CD14-positive monocyte (primary cell): ENCODE results near the gene PCSK4. TPM values are rescaled to one million over a fixed set of nuclear protein-coding genes. Genes with fewer than 3 reads are reported as not detected.

Experiments used
- DNase-seq, 3 donors: peaks; one replicate each; pipeline ENCODE4 v3.0.0-alpha.2; 2011 to 2022
- H2AFZ ChIP-seq: 2 replicates; pipeline ENCODE4 v1.6.0; 2012; ENCODE audit warnings: mild to moderate bottlenecking, low read depth, low read length, inconsistent platforms; ENCODE audit not compliant: insufficient read depth, poor library complexity, severe bottlenecking
- H3K27ac ChIP-seq, 2 donors: 1 replicate in 1 of 2; 2 replicates in 1 of 2; pipeline ENCODE4 v1.5.1; 2012 to 2013; ENCODE audit warnings: low read length in 2 of 2, control low read depth in 1 of 2, inconsistent platforms in 1 of 2, low read depth in 1 of 2, mild to moderate bottlenecking in 1 of 2
- H3K27me3 ChIP-seq, 2 donors: one replicate each; pipeline versions ENCODE4 v1.6.0 to v1.6.1; 2011 to 2013; ENCODE audit warnings: low read length in 2 of 2; ENCODE audit not compliant: control insufficient read depth in 2 of 2, insufficient read depth in 2 of 2
- H3K36me3 ChIP-seq, 2 donors: replicated peaks in 1 of 2; 1 replicate in 1 of 2; 2 replicates in 1 of 2; pipeline versions ENCODE4 v1.5.1 to v1.6.1; 2012 to 2013; ENCODE audit warnings: low read length in 2 of 2, control low read depth in 1 of 2, inconsistent platforms in 1 of 2, mild to moderate bottlenecking in 1 of 2; ENCODE audit not compliant: insufficient read depth in 2 of 2, control insufficient read depth in 1 of 2
- H3K4me1 ChIP-seq, 2 donors: 1 replicate in 1 of 2; 2 replicates in 1 of 2; pipeline versions ENCODE4 v1.5.1 to v1.6.1; 2012 to 2013; ENCODE audit warnings: low read length in 2 of 2, control low read depth in 1 of 2, inconsistent platforms in 1 of 2, mild to moderate bottlenecking in 1 of 2, moderate library complexity in 1 of 2; ENCODE audit not compliant: insufficient read depth in 2 of 2, control insufficient read depth in 1 of 2
- H3K4me2 ChIP-seq: replicated peaks from 2 replicates; pipeline ENCODE3; 2012; ENCODE audit warnings: low read length, moderate library complexity, mild to moderate bottlenecking; ENCODE audit not compliant: poor library complexity, severe bottlenecking; ENCODE audit errors: extremely low read depth
- H3K4me3 ChIP-seq, 3 experiments: fragments of 200-600 bp in 1 of 3; sonication (generic) in 1 of 3; replicated peaks in 1 of 3; 1 replicate in 2 of 3; 2 replicates in 1 of 3; pipeline ENCODE4 v1.5.1; 2011 to 2013; ENCODE audit warnings: low read length in 3 of 3, mild to moderate bottlenecking in 3 of 3, control low read depth in 2 of 3, low read depth in 2 of 3, inconsistent platforms in 1 of 3, moderate library complexity in 1 of 3
- H3K79me2 ChIP-seq: 2 replicates; pipeline ENCODE4 v1.6.0; 2012; ENCODE audit warnings: mild to moderate bottlenecking, control low read depth, inconsistent platforms, low read length, moderate library complexity; ENCODE audit not compliant: insufficient read depth
- H3K9ac ChIP-seq: 2 replicates; pipeline ENCODE4 v1.6.0; 2017; ENCODE audit warnings: low read length, mild to moderate bottlenecking; ENCODE audit not compliant: insufficient read depth, poor library complexity, severe bottlenecking
- H3K9me3 ChIP-seq, 2 donors: replicated peaks in 1 of 2; 1 replicate in 1 of 2; 2 replicates in 1 of 2; pipeline versions ENCODE4 v1.5.1 to v1.6.1; 2012 to 2013; ENCODE audit warnings: low read length in 2 of 2, control low read depth in 1 of 2; ENCODE audit not compliant: control insufficient read depth in 1 of 2, insufficient read depth in 1 of 2
- H4K20me1 ChIP-seq: 2 replicates; pipeline ENCODE4 v1.6.0; 2012; ENCODE audit warnings: mild to moderate bottlenecking, low read length, control low read depth, moderate library complexity; ENCODE audit not compliant: insufficient read depth
- H3K27ac Mint-ChIP-seq, 7 donors: one replicate each; pipeline ENCODE4 v1.8.0; 2020; ENCODE audit warnings: mild to moderate bottlenecking in 7 of 7, mixed read lengths in 7 of 7, moderate library complexity in 6 of 7, inconsistent platforms in 2 of 7
- H3K27me3 Mint-ChIP-seq, 3 donors: one replicate each; pipeline ENCODE4 v1.8.0; 2021 to 2022; ENCODE audit warnings: low read depth in 3 of 3, mild to moderate bottlenecking in 3 of 3, mixed read lengths in 3 of 3, moderate library complexity in 3 of 3, inconsistent platforms in 1 of 3
- H3K36me3 Mint-ChIP-seq, 2 donors: one replicate each; pipeline ENCODE4 v1.8.0; 2020; ENCODE audit warnings: mixed read lengths in 2 of 2, inconsistent platforms in 1 of 2, mild to moderate bottlenecking in 1 of 2
- H3K4me1 Mint-ChIP-seq: one replicate; pipeline ENCODE4 v1.8.0; 2020; ENCODE audit warnings: mild to moderate bottlenecking, mixed read lengths
- H3K4me3 Mint-ChIP-seq, 2 donors: one replicate each; pipeline ENCODE4 v1.8.0; 2020; ENCODE audit warnings: mild to moderate bottlenecking in 2 of 2, mixed read lengths in 2 of 2, moderate library complexity in 1 of 2
- H3K9me3 Mint-ChIP-seq, 7 donors: one replicate each; pipeline ENCODE4 v1.8.0; 2020 to 2022; ENCODE audit warnings: mixed read lengths in 7 of 7, mild to moderate bottlenecking in 6 of 7, moderate library complexity in 6 of 7, inconsistent platforms in 2 of 7
- WGBS: methylation state at CpG from one replicate; pipeline ENCODE4 v1.1.5; 2013; ENCODE audit warnings: missing lambda C conversion rate; ENCODE audit not compliant: insufficient coverage; 5-methylcytosine and 5-hydroxymethylcytosine counted together
- intact Hi-C, 2 donors: fragments of 100-400 bp; cut with micrococcal nuclease; formaldehyde crosslinking; loops; one replicate each; pipeline versions ENCODE4 v1.15.0 to v1.15.1; 2023
- polyA plus RNA-seq, 3 donors: library from polyadenylated mRNA; depleted of rRNA in 1 of 3; unstranded in 2 of 3; stranded (reverse) in 1 of 3; fragments of 300-500 nt in 2 of 3; fragments of >200 nt in 1 of 3; fragmentation: Illumina TruSeq in 2 of 3; gene quantifications; 1 replicate in 2 of 3; 2 replicates in 1 of 3; pipeline ENCODE4 v1.2.3, GENCODE V29; 2012 to 2021
- TF ChIP-seq, protein P1 (sequence below): fragments of 200-600 bp; IDR thresholded peaks from one replicate; pipeline ENCODE4 v1.8.0; 2022; ENCODE audit warnings: antibody characterized with exemption, mild to moderate bottlenecking

Gene PCSK4
- polyA plus RNA-seq, 3 donors = 0.34 to 1.0 TPM; not detected in 1

DNA sequence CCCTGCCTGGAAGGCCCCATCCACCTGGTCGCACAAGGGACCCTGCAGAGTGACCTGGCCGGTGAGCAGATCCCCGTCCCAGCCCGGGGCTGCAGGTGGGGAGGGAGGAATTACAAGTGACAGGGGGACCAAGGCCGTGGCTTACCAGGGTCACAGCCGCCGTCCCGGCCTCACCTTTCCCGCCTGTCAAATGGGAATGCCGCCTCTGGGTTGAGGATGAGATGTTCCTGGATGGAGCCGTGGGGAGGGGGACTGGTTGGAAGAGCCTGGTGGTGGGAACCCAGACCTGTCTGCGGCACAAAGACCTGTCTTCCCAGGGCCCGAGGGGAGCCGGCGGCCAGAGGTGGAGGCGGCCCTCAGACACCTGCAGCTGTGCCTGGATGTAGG is 39.3 kb upstream of the PCSK4 start:
- Mint-ChIP-seq H3K4me3 (no peak overlapping the region), H3K27ac (no peak overlapping the region), H3K27me3 (peaks cover 14 to 34% (median 16%) of the 10 kb centered on the region in 3 donors), H3K36me3 (peaks cover 0 to 1% of the 10 kb centered on the region in 2 donors), H3K9me3 (peaks cover 0 to 5% (median 3%) of the 10 kb centered on the region in 7 donors), H3K4me1 (peaks cover 1% of the 10 kb centered on the region)
- DNase-seq = no peak
- Histone ChIP-seq H4K20me1 (no peaks in the 10 kb centered on the region), H3K27ac (no peak overlapping the region), H3K79me2 (no peaks in the 10 kb centered on the region), H2AFZ (no peak overlapping the region), H3K9me3 (no peaks in the 10 kb centered on the region), H3K27me3 (peaks cover 4 to 10% of the 10 kb centered on the region in 2 donors), H3K36me3 (no peaks in the 10 kb centered on the region), H3K9ac (no peak overlapping the region), H3K4me1 (no peaks in the 10 kb centered on the region), H3K4me2 (no peak overlapping the region), H3K4me3 (no peak overlapping the region)
- intact Hi-C loops = no loop called here
- 92% methylated on average over 10 of the region's 16 CpGs for WGBS
- TF ChIP-seq, protein P1, sequence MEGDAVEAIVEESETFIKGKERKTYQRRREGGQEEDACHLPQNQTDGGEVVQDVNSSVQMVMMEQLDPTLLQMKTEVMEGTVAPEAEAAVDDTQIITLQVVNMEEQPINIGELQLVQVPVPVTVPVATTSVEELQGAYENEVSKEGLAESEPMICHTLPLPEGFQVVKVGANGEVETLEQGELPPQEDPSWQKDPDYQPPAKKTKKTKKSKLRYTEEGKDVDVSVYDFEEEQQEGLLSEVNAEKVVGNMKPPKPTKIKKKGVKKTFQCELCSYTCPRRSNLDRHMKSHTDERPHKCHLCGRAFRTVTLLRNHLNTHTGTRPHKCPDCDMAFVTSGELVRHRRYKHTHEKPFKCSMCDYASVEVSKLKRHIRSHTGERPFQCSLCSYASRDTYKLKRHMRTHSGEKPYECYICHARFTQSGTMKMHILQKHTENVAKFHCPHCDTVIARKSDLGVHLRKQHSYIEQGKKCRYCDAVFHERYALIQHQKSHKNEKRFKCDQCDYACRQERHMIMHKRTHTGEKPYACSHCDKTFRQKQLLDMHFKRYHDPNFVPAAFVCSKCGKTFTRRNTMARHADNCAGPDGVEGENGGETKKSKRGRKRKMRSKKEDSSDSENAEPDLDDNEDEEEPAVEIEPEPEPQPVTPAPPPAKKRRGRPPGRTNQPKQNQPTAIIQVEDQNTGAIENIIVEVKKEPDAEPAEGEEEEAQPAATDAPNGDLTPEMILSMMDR = no peak

- H3K27ac Mint-ChIP-seq = no peak overlapping the region
- WGBS = 86% methylated on average over 19 of the region's 23 CpGs
- Histone ChIP-seq H3K27ac (no peak overlapping the region), H3K27me3 (peaks cover 5 to 12% of the 10 kb centered on the region in 2 donors), H3K9ac (no peak overlapping the region), H3K4me3 (no peak overlapping the region), H3K79me2 (no peaks in the 10 kb centered on the region), H3K9me3 (no peaks in the 10 kb centered on the region), H2AFZ (no peak overlapping the region), H3K4me1 (no peaks in the 10 kb centered on the region), H3K4me2 (no peak overlapping the region), H4K20me1 (no peaks in the 10 kb centered on the region), H3K36me3 (no peaks in the 10 kb centered on the region)
- H3K9me3 Mint-ChIP-seq = peaks cover 0 to 7% (median 3%) of the 10 kb centered on the region in 7 donors
- H3K27me3 Mint-ChIP-seq = peaks cover 16 to 35% (median 16%) of the 10 kb centered on the region in 3 donors
- no peak overlapping the region for H3K4me3 Mint-ChIP-seq
- peaks cover 0 to 3% of the 10 kb centered on the region in 2 donors for H3K36me3 Mint-ChIP-seq
- intact Hi-C loops = no loop called here
- peaks cover 3% of the 10 kb centered on the region for H3K4me1 Mint-ChIP-seq
- DNase-seq = no peak
- TF ChIP-seq, protein P1 = no peak
Measured at GRCh38 chr19:1528596-1529429, 38.7 kb upstream of the PCSK4 start.
